Mesodermal cell (in vitro differentiated cells): ENCODE results near the gene WDR5. TPM values are rescaled to one million over a fixed set of nuclear protein-coding genes. Genes with fewer than 3 reads are reported as not detected.
"Not testable (repeated sequence)": the region's sequence is repeated elsewhere in the genome, so short reads cannot be mapped to it uniquely, and the experiment has no call there.

Experiments used
- H3K27ac ChIP-seq: 2 replicates; pipeline ENCODE4 v1.7.0; 2013; ENCODE audit warnings: mild to moderate bottlenecking, low read depth, low read length, moderate library complexity; ENCODE audit not compliant: severe bottlenecking
- H3K36me3 ChIP-seq: 2 replicates; pipeline ENCODE4 v1.7.1; 2013; ENCODE audit warnings: mild to moderate bottlenecking, low read length, moderate library complexity; ENCODE audit not compliant: control insufficient read depth, insufficient read depth
- H3K4me1 ChIP-seq: one replicate; pipeline ENCODE4 v1.7.1; 2013; ENCODE audit warnings: mild to moderate bottlenecking, low read length; ENCODE audit not compliant: insufficient read depth, control insufficient read depth, poor library complexity, severe bottlenecking
- H3K4me3 ChIP-seq: 2 replicates; pipeline ENCODE4 v1.7.0; 2013; ENCODE audit warnings: low read length, control low read depth, mild to moderate bottlenecking; ENCODE audit not compliant: insufficient read depth, poor library complexity, severe bottlenecking; ENCODE audit errors: extremely low read depth
- H3K9me3 ChIP-seq: 2 replicates; pipeline ENCODE4 v1.7.1; 2013; ENCODE audit warnings: mild to moderate bottlenecking, low read length, moderate library complexity; ENCODE audit not compliant: control insufficient read depth
- WGBS, 2 experiments: methylation state at CpG; one replicate each; pipeline ENCODE4 v1.1.5; 2013; ENCODE audit warnings: missing lambda C conversion rate in 2 of 2; ENCODE audit not compliant: insufficient coverage in 2 of 2; 5-methylcytosine and 5-hydroxymethylcytosine counted together
- polyA plus RNA-seq, 2 experiments: library from polyadenylated mRNA; stranded (reverse); fragments of 50-300 nt; gene quantifications; one replicate each; pipeline ENCODE4 v1.2.3, GENCODE V29; 2013

The WDR5 gene
- polyA plus RNA-seq (2013, experiment 1 of 2), result 26.4 TPM
- polyA plus RNA-seq (2013, experiment 2 of 2), result 23.6 TPM

GRCh38 chr9:134135343-134136117, at the start of gene WDR5:
Gene WDR5 (plus strand): TSS chr9:134136082. CDS start chr9:134139878, 3,796 bp downstream.
- peak within 1 kb of the TSS; percentile 84 for H3K4me3 ChIP-seq
- peaks cover 16% of the 10 kb centered on the region for H3K4me1 ChIP-seq
- no peaks in the 10 kb centered on the region for H3K9me3 ChIP-seq
- H3K27ac ChIP-seq, result peak within 1 kb of the TSS; percentile 57
- H3K36me3 ChIP-seq, result peaks cover 22% of the 10 kb centered on the region
- 0% methylated on average over 45 to 48 of the region's 81 CpGs for WGBS, 2 experiments

GRCh38 chr9:134088063-134088725, 47.7 kb upstream of the WDR5 start:
- no peak overlapping the region for H3K27ac ChIP-seq
- no peaks in the 10 kb centered on the region for H3K4me1 ChIP-seq
- no peak overlapping the region for H3K4me3 ChIP-seq
- H3K36me3 ChIP-seq, result no peaks in the 10 kb centered on the region
- H3K9me3 ChIP-seq, result no peaks in the 10 kb centered on the region
- 83 to 89% methylated on average over 9 to 12 of the region's 14 CpGs for WGBS, 2 experiments

GRCh38 chr9:134089972-134090371, 45.9 kb upstream of the WDR5 start:
- H3K27ac ChIP-seq, result no peak overlapping the region
- no peaks in the 10 kb centered on the region for H3K36me3 ChIP-seq
- H3K4me3 ChIP-seq, result no peak overlapping the region
- H3K4me1 ChIP-seq, result no peaks in the 10 kb centered on the region
- H3K9me3 ChIP-seq, result no peaks in the 10 kb centered on the region
- 91 to 94% methylated on average over 4 of the region's 4 CpGs for WGBS, 2 experiments

GRCh38 chr9:134099123-134099761, 36.6 kb upstream of the WDR5 start:
- Histone ChIP-seq H3K36me3 (no peaks in the 10 kb centered on the region), H3K4me3 (no peak overlapping the region), H3K27ac (no peak overlapping the region), H3K4me1 (no peaks in the 10 kb centered on the region), H3K9me3 (no peaks in the 10 kb centered on the region)
- WGBS, 2 experiments, result 44 to 57% methylated on average over 4 to 6 of the region's 13 CpGs

GRCh38 chr9:134100040-134100439, 35.8 kb upstream of the WDR5 start:
- H3K27ac ChIP-seq, result no peak overlapping the region
- no peaks in the 10 kb centered on the region for H3K9me3 ChIP-seq
- no peaks in the 10 kb centered on the region for H3K36me3 ChIP-seq
- H3K4me3 ChIP-seq, result no peak overlapping the region
- WGBS, 2 experiments, result 84 to 96% methylated on average over 3 to 5 of the region's 5 CpGs
- no peaks in the 10 kb centered on the region for H3K4me1 ChIP-seq

- not testable (repeated sequence) for H3K4me3 ChIP-seq, H3K36me3 ChIP-seq, H3K4me1 ChIP-seq, H3K27ac ChIP-seq, H3K9me3 ChIP-seq
- no CpG with 5 or more reads among the region's 6 CpGs for WGBS, 2 experiments
Measured at GRCh38 chr9:134101133-134101532, 34.7 kb upstream of the WDR5 start.

GRCh38 chr9:134101623-134102149, 34.2 kb upstream of the WDR5 start:
- no peak overlapping the region for H3K4me3 ChIP-seq
- no peaks in the 10 kb centered on the region for H3K36me3 ChIP-seq
- H3K4me1 ChIP-seq, result no peaks in the 10 kb centered on the region
- 86 to 90% methylated on average over 10 of the region's 11 CpGs for WGBS, 2 experiments
- H3K27ac ChIP-seq, result no peak overlapping the region
- H3K9me3 ChIP-seq, result no peaks in the 10 kb centered on the region

- Histone ChIP-seq H3K27ac (no peak overlapping the region), H3K4me1 (no peaks in the 10 kb centered on the region), H3K36me3 (no peaks in the 10 kb centered on the region), H3K9me3 (no peaks in the 10 kb centered on the region), H3K4me3 (no peak overlapping the region)
- 64 to 70% methylated on average over 4 to 5 of the region's 5 CpGs for WGBS, 2 experiments
Measured at GRCh38 chr9:134103391-134103998, 32.4 kb upstream of the WDR5 start.

- WGBS, 2 experiments, result 83 to 89% methylated on average over 8 to 9 of the region's 9 CpGs
- no peaks in the 10 kb centered on the region for H3K36me3 ChIP-seq
- no peak overlapping the region for H3K4me3 ChIP-seq
- no peaks in the 10 kb centered on the region for H3K9me3 ChIP-seq
- no peaks in the 10 kb centered on the region for H3K4me1 ChIP-seq
- no peak overlapping the region for H3K27ac ChIP-seq
Measured at GRCh38 chr9:134111064-134111463, 24.8 kb upstream of the WDR5 start.

- H3K9me3 ChIP-seq, result no peaks in the 10 kb centered on the region
- H3K27ac ChIP-seq, result no peak overlapping the region
- H3K4me3 ChIP-seq, result no peak overlapping the region
- H3K4me1 ChIP-seq, result no peaks in the 10 kb centered on the region
- no peaks in the 10 kb centered on the region for H3K36me3 ChIP-seq
- WGBS, 2 experiments, result 88% methylated on average over 1 of the region's 6 CpGs; no CpG with 5 or more reads in 1 of the 2 experiments
Measured at GRCh38 chr9:134112561-134112960, 23.3 kb upstream of the WDR5 start.
